Activated T-helper 17 cell treated with anti-CD3 and anti-CD28 coated beads, Interleukin-2, amount 50 U/mL, for 72 hours (primary cell): ENCODE results near the gene ZNF423. TPM values are rescaled to one million over a fixed set of nuclear protein-coding genes. Genes with fewer than 3 reads are reported as not detected.

ENCODE experiments used
- ATAC-seq: fragments of 150-1000 bp; cut with Tn5 transposase; replicated peaks from 2 replicates; pipeline ENCODE4 v1.10.0; 2021; ENCODE audit warnings: mild to moderate bottlenecking, moderate library complexity
- H3K27ac Mint-ChIP-seq: one replicate; pipeline ENCODE4 v1.8.0; 2022; ENCODE audit warnings: mixed read lengths
- H3K27me3 Mint-ChIP-seq: one replicate; pipeline ENCODE4 v1.8.0; 2022; ENCODE audit warnings: mixed read lengths
- H3K36me3 Mint-ChIP-seq: one replicate; pipeline ENCODE4 v1.8.0; 2022; ENCODE audit warnings: low read depth, mild to moderate bottlenecking, mixed read lengths
- H3K4me1 Mint-ChIP-seq: one replicate; pipeline ENCODE4 v1.8.0; 2022; ENCODE audit warnings: mixed read lengths
- H3K4me3 Mint-ChIP-seq: one replicate; pipeline ENCODE4 v1.8.0; 2022; ENCODE audit warnings: mild to moderate bottlenecking, mixed read lengths
- H3K9me3 Mint-ChIP-seq: one replicate; pipeline ENCODE4 v1.8.0; 2022; ENCODE audit warnings: mixed read lengths
- total RNA-seq, 2 donors: library from RNA; stranded (reverse); gene quantifications; one replicate each; pipeline ENCODE4 v1.2.3, GENCODE V29; 2022

The ZNF423 gene
- total RNA-seq, 2 donors from 2014 or later = not detected

- Mint-ChIP-seq H3K4me1 (no peaks in the 10 kb centered on the region), H3K36me3 (no peaks in the 10 kb centered on the region), H3K27ac (no peak overlapping the region), H3K27me3 (peaks cover 15% of the 10 kb centered on the region), H3K9me3 (no peaks in the 10 kb centered on the region), H3K4me3 (no peak overlapping the region)
- no peak for ATAC-seq
These were observed 27.2 kb downstream of the ZNF423 start for GRCh38 chr16:49828533-49829267.

GRCh38 chr16:49827805-49828438, 28.0 kb downstream of the ZNF423 start:
- no peak overlapping the region for H3K27ac Mint-ChIP-seq
- H3K9me3 Mint-ChIP-seq = no peaks in the 10 kb centered on the region
- H3K4me3 Mint-ChIP-seq = no peak overlapping the region
- H3K4me1 Mint-ChIP-seq = no peaks in the 10 kb centered on the region
- H3K27me3 Mint-ChIP-seq = peaks cover 15% of the 10 kb centered on the region
- ATAC-seq = no peak
- no peaks in the 10 kb centered on the region for H3K36me3 Mint-ChIP-seq

- Mint-ChIP-seq H3K9me3 (no peaks in the 10 kb centered on the region), H3K27me3 (peaks cover 12% of the 10 kb centered on the region), H3K36me3 (no peaks in the 10 kb centered on the region), H3K27ac (no peak overlapping the region), H3K4me1 (no peaks in the 10 kb centered on the region), H3K4me3 (no peak overlapping the region)
- no peak for ATAC-seq
These were observed 29.4 kb downstream of the ZNF423 start for GRCh38 chr16:49826515-49826914.

GRCh38 chr16:49825041-49825440, 30.9 kb downstream of the ZNF423 start:
- Mint-ChIP-seq H3K9me3 (no peaks in the 10 kb centered on the region), H3K27ac (no peak overlapping the region), H3K4me3 (no peak overlapping the region), H3K36me3 (no peaks in the 10 kb centered on the region), H3K4me1 (no peaks in the 10 kb centered on the region), H3K27me3 (peaks cover 12% of the 10 kb centered on the region)
- no peak for ATAC-seq

GRCh38 chr16:49824593-49824992, 31.3 kb downstream of the ZNF423 start:
- Mint-ChIP-seq H3K27me3 (peaks cover 12% of the 10 kb centered on the region), H3K27ac (no peak overlapping the region), H3K36me3 (no peaks in the 10 kb centered on the region), H3K9me3 (no peaks in the 10 kb centered on the region), H3K4me1 (no peaks in the 10 kb centered on the region), H3K4me3 (no peak overlapping the region)
- ATAC-seq = no peak

GRCh38 chr16:49822649-49823370, 33.1 kb downstream of the ZNF423 start:
- no peak for ATAC-seq
- Mint-ChIP-seq H3K4me1 (no peaks in the 10 kb centered on the region), H3K9me3 (no peaks in the 10 kb centered on the region), H3K27me3 (peaks cover 8% of the 10 kb centered on the region), H3K36me3 (no peaks in the 10 kb centered on the region), H3K4me3 (no peak overlapping the region), H3K27ac (no peak overlapping the region)

GRCh38 chr16:49821614-49822282, 34.2 kb downstream of the ZNF423 start:
- Mint-ChIP-seq H3K27me3 (peaks cover 4% of the 10 kb centered on the region), H3K4me3 (no peak overlapping the region), H3K27ac (no peak overlapping the region), H3K36me3 (no peaks in the 10 kb centered on the region), H3K9me3 (no peaks in the 10 kb centered on the region), H3K4me1 (no peaks in the 10 kb centered on the region)
- ATAC-seq = no peak

GRCh38 chr16:49821156-49821555, 34.8 kb downstream of the ZNF423 start:
- Mint-ChIP-seq H3K27me3 (peaks cover 4% of the 10 kb centered on the region), H3K4me3 (no peak overlapping the region), H3K9me3 (no peaks in the 10 kb centered on the region), H3K36me3 (no peaks in the 10 kb centered on the region), H3K27ac (no peak overlapping the region), H3K4me1 (no peaks in the 10 kb centered on the region)
- ATAC-seq = no peak

- ATAC-seq = no peak
- Mint-ChIP-seq H3K36me3 (no peaks in the 10 kb centered on the region), H3K27me3 (peaks cover 4% of the 10 kb centered on the region), H3K4me3 (no peak overlapping the region), H3K9me3 (no peaks in the 10 kb centered on the region), H3K4me1 (no peaks in the 10 kb centered on the region), H3K27ac (no peak overlapping the region)
These were observed 38.0 kb downstream of the ZNF423 start for GRCh38 chr16:49817754-49818507.

- Mint-ChIP-seq H3K27me3 (peaks cover 4% of the 10 kb centered on the region), H3K4me1 (no peaks in the 10 kb centered on the region), H3K27ac (no peak overlapping the region), H3K9me3 (no peaks in the 10 kb centered on the region), H3K36me3 (no peaks in the 10 kb centered on the region), H3K4me3 (no peak overlapping the region)
- ATAC-seq = no peak
These were observed 39.0 kb downstream of the ZNF423 start for GRCh38 chr16:49816875-49817274.

GRCh38 chr16:49811644-49812334, 44.1 kb downstream of the ZNF423 start:
- no peaks in the 10 kb centered on the region for H3K4me1 Mint-ChIP-seq

GRCh38 chr16:49810831-49811230, 45.1 kb downstream of the ZNF423 start:
- Mint-ChIP-seq H3K36me3 (no peaks in the 10 kb centered on the region), H3K9me3 (no peaks in the 10 kb centered on the region), H3K27me3 (peaks cover 5% of the 10 kb centered on the region), H3K4me3 (no peak overlapping the region), H3K4me1 (no peaks in the 10 kb centered on the region), H3K27ac (no peak overlapping the region)
- no peak for ATAC-seq

More at GRCh38 chr16:49811644-49812334, 44.1 kb downstream of the ZNF423 start:
- H3K36me3 Mint-ChIP-seq = no peaks in the 10 kb centered on the region
- peaks cover 5% of the 10 kb centered on the region for H3K27me3 Mint-ChIP-seq
- no peak overlapping the region for H3K4me3 Mint-ChIP-seq
- ATAC-seq = no peak
- H3K9me3 Mint-ChIP-seq = no peaks in the 10 kb centered on the region
- no peak overlapping the region for H3K27ac Mint-ChIP-seq

- H3K4me3 Mint-ChIP-seq = no peak overlapping the region
- no peaks in the 10 kb centered on the region for H3K9me3 Mint-ChIP-seq
- ATAC-seq = no peak
- no peaks in the 10 kb centered on the region for H3K4me1 Mint-ChIP-seq
- H3K27ac Mint-ChIP-seq = no peak overlapping the region
- H3K36me3 Mint-ChIP-seq = no peaks in the 10 kb centered on the region
- H3K27me3 Mint-ChIP-seq = peaks cover 5% of the 10 kb centered on the region
These were observed 46.4 kb downstream of the ZNF423 start for GRCh38 chr16:49809561-49809960.
